Fibroblast of pulmonary artery (primary cell): ENCODE results near the gene RNF32.

ENCODE experiments used
- DNase-seq: peaks from one replicate; pipeline ENCODE4 v3.0.0-alpha.2; 2010; ENCODE audit warnings: low read depth
- H3K4me3 ChIP-seq: replicated peaks from 2 replicates; pipeline ENCODE4 v1.5.1; 2011; ENCODE audit warnings: low read depth, mild to moderate bottlenecking, control low read depth, low read length, moderate library complexity
- CTCF ChIP-seq: IDR thresholded peaks from 2 replicates; pipeline ENCODE4 v1.5.1; 2011; ENCODE audit warnings: mild to moderate bottlenecking, control low read depth, low read length, inconsistent platforms; ENCODE audit errors: missing control alignments

The RNF32 gene

GRCh38 chr7:156640257-156640948 is at the start of gene RNF32:
Gene RNF32, plus strand, starts transcription at chr7:156640774. Its CDS starts 3,104 bp downstream, at chr7:156643878.
- DNase-seq, result peak; percentile 92
- no peak for TF ChIP-seq CTCF
- H3K4me3 ChIP-seq, result peak within 1 kb of the TSS; percentile 74

- H3K4me3 ChIP-seq, result no peak overlapping the region
- no peak for DNase-seq
- TF ChIP-seq CTCF, result no peak
These were observed 48.3 kb upstream of the RNF32 start for GRCh38 chr7:156592155-156592884.

- no peak overlapping the region for H3K4me3 ChIP-seq
- no peak for TF ChIP-seq CTCF
- DNase-seq, result no peak
These were observed 46.1 kb upstream of the RNF32 start for GRCh38 chr7:156594283-156595080.

GRCh38 chr7:156600496-156600895 is 40.1 kb upstream of the RNF32 start:
- DNase-seq, result no peak
- H3K4me3 ChIP-seq, result no peak overlapping the region
- no peak for TF ChIP-seq CTCF

- DNase-seq, result no peak
- H3K4me3 ChIP-seq, result no peak overlapping the region
- no peak for TF ChIP-seq CTCF
These were observed 38.3 kb upstream of the RNF32 start for GRCh38 chr7:156602283-156602682.

GRCh38 chr7:156603011-156603410 is 37.6 kb upstream of the RNF32 start:
- no peak for DNase-seq
- TF ChIP-seq CTCF, result no peak
- H3K4me3 ChIP-seq, result no peak overlapping the region
